ENCODE data around the gene DHFR2.
A peak's percentile ranks its signal among the peaks of the same experiment; 100 is the strongest.
"Not testable (repeated sequence)": the region's sequence is repeated elsewhere in the genome, so short reads cannot be mapped to it uniquely, and the experiment has no call there.

The DHFR2 gene

GRCh38 chr3:94065122-94065521, 2.4 kb upstream of the DHFR2 start:
- no peak for DNase-seq

- no peak for DNase-seq
These were observed 1.6 kb upstream of the DHFR2 start for GRCh38 chr3:94064243-94064860.

- no peak for DNase-seq
These were observed 892 bp upstream of the DHFR2 start for GRCh38 chr3:94063496-94064119.

- no peak for DNase-seq
These were observed 1.4 kb downstream of the DHFR2 start for GRCh38 chr3:94061297-94061696.

GRCh38 chr3:94050546-94050945, 12.2 kb downstream of the DHFR2 start:
- no peak for DNase-seq

- no peak for DNase-seq
These were observed 13.4 kb downstream of the DHFR2 start for GRCh38 chr3:94049267-94049666.

DNA sequence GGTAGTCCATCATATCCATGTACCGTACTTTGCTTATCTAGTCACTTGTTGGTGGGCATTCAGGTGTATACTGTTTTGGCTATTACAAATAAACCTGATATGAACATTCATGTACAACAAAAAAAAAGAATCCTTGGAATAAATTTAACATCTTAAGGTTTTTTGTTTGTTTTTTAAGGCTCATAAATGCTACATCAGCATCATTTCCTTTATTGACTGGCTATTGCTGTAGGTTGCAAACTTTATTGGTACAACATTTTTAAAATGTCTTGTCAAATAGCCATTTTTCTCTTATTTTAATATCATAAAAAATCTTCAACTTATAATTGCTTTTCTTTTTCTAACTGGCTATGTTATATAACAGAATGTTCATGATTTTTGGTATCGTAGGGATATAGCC, 16.2 kb downstream of the DHFR2 start:
- DNase-seq, result no peak

DNA sequence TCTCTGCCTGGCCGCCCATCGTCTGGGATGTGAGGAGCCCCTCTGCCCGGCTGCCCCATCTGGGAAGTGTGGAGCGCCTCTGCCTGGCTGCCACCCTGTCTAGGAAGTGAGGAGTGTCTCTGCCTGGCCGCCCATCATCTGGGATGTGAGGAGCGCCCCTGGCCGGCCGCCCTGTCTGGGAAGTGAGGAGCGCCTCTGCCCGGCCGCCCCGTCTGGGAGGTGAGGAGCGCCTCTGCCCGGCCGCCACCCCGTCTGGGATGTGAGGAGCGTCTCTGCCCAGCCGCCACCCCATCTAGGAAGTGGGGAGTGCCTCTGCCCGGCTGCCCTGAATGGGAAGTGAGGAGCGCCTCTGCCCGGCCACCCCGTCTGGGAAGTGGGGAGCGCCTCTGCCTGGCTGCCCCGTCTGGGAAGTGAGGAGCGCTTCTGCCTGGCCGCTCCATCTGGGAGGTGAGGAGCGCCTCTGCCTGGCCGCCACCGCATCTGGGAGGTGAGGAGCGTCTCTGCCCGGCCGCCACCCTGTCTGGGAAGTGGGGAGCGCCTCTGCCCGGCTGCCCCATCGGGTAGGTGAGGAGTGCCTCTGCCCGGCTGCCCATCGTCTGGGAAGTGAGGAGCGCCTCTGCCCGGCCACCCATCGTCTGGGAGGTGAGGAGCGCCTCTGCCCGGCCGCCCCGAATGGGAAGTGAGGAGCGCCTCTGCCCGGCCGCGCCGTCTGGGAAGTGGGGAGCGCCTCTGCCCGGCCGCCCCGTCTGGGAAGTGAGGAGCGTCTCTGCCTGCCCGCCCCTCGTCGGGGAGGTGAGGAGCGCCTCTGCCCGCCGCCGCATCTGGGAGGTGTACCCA, 18.4 kb downstream of the DHFR2 start:
- DNase-seq, result not testable (repeated sequence)

DNA sequence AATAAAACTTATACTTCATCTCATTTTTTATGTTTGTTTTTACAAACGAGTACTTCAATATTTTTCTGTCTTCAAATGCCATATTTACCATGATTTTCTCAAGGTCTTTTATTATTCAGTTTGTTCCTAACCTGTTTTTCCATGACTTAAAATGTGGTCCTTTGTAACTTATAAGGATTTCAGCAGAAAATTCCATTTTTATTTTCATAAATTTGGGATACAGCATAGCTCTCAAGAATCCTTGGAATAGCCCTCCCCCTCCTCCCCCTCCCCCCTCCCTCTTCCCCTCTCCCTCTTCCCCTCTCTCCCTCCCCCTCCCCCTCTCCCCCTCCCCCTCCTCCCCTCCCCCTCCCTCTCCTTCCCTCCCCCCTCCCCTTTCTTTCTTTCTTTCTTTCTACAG, 19.4 kb downstream of the DHFR2 start:
- no peak for DNase-seq

GRCh38 chr3:94036909-94037507, 25.7 kb downstream of the DHFR2 start:
- DNase-seq, result peak; percentile 23

GRCh38 chr3:94028093-94028837, 34.5 kb downstream of the DHFR2 start, which contains the start of gene STX19:
Gene STX19 (minus strand): TSS chr3:94028597. CDS start chr3:94015269, 13,328 bp downstream.
- DNase-seq, result peak; percentile 68

DNA sequence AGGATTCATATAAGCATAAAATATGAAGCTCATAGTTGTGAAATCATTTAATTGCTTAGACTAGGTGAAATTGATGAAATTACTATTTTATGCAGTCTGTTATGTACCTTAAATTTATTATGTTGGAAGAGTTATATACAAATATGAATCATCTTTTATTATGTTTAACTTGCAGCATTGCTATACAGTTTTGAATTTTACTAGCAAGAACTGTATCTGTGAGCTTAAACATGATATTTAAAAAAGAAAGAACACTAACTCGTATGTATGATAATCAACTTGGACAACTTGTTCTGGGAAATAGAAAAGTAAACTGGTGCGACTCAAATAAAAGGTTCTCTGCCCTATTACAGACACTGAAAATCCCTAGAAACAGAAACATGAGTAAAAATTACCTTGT, 36.1 kb downstream of the DHFR2 start:
- no peak for DNase-seq

- DNase-seq, result no peak
These were observed 38.3 kb downstream of the DHFR2 start for GRCh38 chr3:94024385-94024784.

GRCh38 chr3:94020293-94020692, 42.4 kb downstream of the DHFR2 start:
- DNase-seq, result no peak

DNA sequence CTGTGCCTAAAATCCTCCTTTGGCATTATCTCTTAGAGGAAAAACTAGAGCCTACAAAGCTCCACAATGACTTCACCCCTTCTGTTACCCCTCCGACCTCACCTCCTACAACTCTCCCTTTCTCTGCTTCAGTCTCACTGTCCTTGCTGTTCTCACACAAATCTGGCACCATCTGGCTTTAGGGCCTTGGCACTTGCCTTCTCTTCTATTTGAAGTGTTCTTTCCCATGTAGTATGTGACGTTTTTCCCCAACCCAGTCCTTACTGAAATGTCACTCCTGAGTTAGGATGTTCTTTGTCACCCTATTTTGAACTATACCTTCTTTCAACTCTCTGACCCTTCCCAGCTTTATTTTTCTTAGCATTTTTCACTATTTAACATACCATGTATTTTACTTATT, 43.1 kb downstream of the DHFR2 start:
- DNase-seq, result no peak

GRCh38 chr3:94015025-94015424, 47.7 kb downstream of the DHFR2 start:
- no peak for DNase-seq

DNA sequence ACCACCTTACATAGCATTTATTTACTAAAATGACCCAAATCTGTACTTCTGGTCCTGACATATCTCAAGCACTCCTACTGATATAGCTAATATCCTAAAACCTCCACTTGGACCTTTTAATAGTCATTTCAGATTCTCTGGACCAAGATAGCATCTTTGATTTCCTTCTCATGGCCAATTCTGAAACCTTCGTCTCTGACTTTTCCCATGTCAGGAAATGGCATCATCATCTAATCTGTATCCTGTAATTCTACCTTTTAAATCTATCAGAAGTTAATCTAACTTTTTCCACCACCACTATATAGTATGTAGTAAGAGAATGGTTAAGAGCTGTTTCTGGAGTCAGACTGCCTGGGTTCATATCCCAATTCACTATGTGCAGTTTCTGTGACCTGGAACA, 50.5 kb downstream of the DHFR2 start:
- no peak for DNase-seq

DNA sequence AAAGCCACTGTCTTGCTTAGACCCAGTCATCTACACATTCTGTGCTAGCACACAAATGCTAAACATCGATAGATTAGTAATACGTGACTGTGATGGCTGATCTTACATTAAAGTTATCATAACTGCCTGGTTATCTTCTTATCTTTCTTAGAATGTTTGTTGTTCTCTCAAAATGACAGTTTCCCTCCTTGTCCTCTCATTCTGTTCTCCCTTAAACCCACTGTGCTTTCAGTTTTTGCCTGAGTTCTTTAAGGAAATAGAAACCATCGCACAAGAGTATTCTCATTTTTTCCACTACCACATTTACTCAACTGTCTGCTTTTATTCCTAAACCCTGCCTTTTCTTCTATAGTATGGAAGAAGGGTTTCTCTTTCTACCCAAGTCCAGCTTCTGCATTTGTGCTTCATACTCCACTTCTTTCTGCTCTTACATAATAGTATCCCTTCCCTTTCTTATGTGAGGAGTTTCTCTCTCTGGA, 51.4 kb downstream of the DHFR2 start:
- no peak for DNase-seq

GRCh38 chr3:94009608-94010007, 53.1 kb downstream of the DHFR2 start:
- DNase-seq, result peak; percentile 77

- DNase-seq, result no peak
These were observed 54.5 kb downstream of the DHFR2 start for GRCh38 chr3:94008253-94008652.
